Transverse colon (tissue), 4 donors: ENCODE results near the gene TMEM117. TPM values are rescaled to one million over a fixed set of nuclear protein-coding genes. Genes with fewer than 3 reads are reported as not detected.

ENCODE experiments used
- DNase-seq: peaks from one replicate; pipeline ENCODE4 v3.0.0-alpha.2; 2019
- H3K27ac ChIP-seq, 4 donors: fragments of 200-600 bp; sonication (generic); 2 replicates each; pipeline ENCODE4 v1.5.1; 2016 to 2018; ENCODE audit warnings: inconsistent platforms in 4 of 4
- H3K27me3 ChIP-seq: fragments of 200-600 bp; sonication (generic); 2 replicates; pipeline ENCODE4 v1.5.1; 2017; ENCODE audit warnings: inconsistent platforms
- H3K36me3 ChIP-seq, 4 donors: fragments of 200-600 bp; sonication (generic); 2 replicates each; pipeline ENCODE4 v1.5.1; 2017 to 2019; ENCODE audit warnings: inconsistent platforms in 4 of 4
- H3K4me1 ChIP-seq, 4 donors: fragments of 200-600 bp; sonication (generic); 2 replicates each; pipeline ENCODE4 v1.5.1; 2017 to 2020; ENCODE audit warnings: inconsistent platforms in 4 of 4
- H3K4me3 ChIP-seq, 4 donors: fragments of 200-600 bp; sonication (generic); 1 replicate in 1 of 4; 2 replicates in 3 of 4; pipeline versions ENCODE4 v1.5.1 to v1.6.1; 2017 to 2019; ENCODE audit warnings: inconsistent platforms in 4 of 4
- H3K9me3 ChIP-seq, 2 donors: fragments of 200-600 bp; sonication (generic); 2 replicates each; pipeline ENCODE4 v1.5.1; 2017 to 2019; ENCODE audit warnings: inconsistent platforms in 2 of 2
- CTCF ChIP-seq, 5 experiments: fragments of 200-600 bp in 3 of 5; fragments of 450-650 bp in 2 of 5; sonication (generic) in 3 of 5; IDR thresholded peaks; 1 replicate in 2 of 5; 2 replicates in 3 of 5; pipeline ENCODE4 v1.5.1; 2016 to 2017; ENCODE audit warnings: antibody characterized with exemption in 5 of 5, inconsistent platforms in 3 of 5, mild to moderate bottlenecking in 2 of 5, moderate library complexity in 1 of 5
- EP300 ChIP-seq: sonication (generic); formaldehyde crosslinking; IDR thresholded peaks from one replicate; pipeline ENCODE4 v1.6.1; 2017; ENCODE audit warnings: antibody characterized with exemption, low read depth
- POLR2A ChIP-seq: fragments of 450-650 bp; IDR thresholded peaks from one replicate; pipeline ENCODE4 v1.6.1; 2016; ENCODE audit warnings: antibody characterized with exemption, mild to moderate bottlenecking, moderate library complexity
- POLR2AphosphoS5 ChIP-seq, 3 donors: sonication (generic); formaldehyde crosslinking; IDR thresholded peaks; one replicate each; pipeline ENCODE4 v1.6.1; 2016; ENCODE audit warnings: antibody characterized with exemption in 3 of 3
- WGBS, 2 donors: methylation state at CpG; one replicate each; pipeline ENCODE4 v1.1.5; 2018; ENCODE audit warnings: low coverage in 1 of 2; 5-methylcytosine and 5-hydroxymethylcytosine counted together
- in situ Hi-C, 4 donors: fragments of 200-750 bp; cut with MboI; loops; one replicate each; pipeline versions ENCODE4 v1.15.0 to v1.15.1; 2017; ENCODE audit warnings: low sequenced_read_pairs in 3 of 4, low pct_ligation_motif_present in 1 of 4, low pct_unique_long_range_greater_than_20kb in 1 of 4
- intact Hi-C: fragments of 100-400 bp; cut with DNase I; formaldehyde crosslinking; loops from one replicate; pipeline ENCODE4 v1.15.1; 2023; ENCODE audit warnings: low total_unique reads
- total RNA-seq, 4 donors: library from RNA; depleted of rRNA; stranded (reverse); fragments of >200 nt; gene quantifications; one replicate each; pipeline ENCODE4 v1.1.0, GENCODE V29; 2016

TMEM117 gene
- total RNA-seq, 4 donors from 2014 or later: 0.40 to 92.8 (median 25.6) TPM

GRCh38 chr12:44405297-44405696 lies 569.4 kb downstream of the TMEM117 start:
- DNase-seq: no peak
- Histone ChIP-seq H3K36me3 (no peaks in the 10 kb centered on the region), H3K4me3 (no peak overlapping the region), H3K9me3 (no peaks in the 10 kb centered on the region), H3K27me3 (no peaks in the 10 kb centered on the region), H3K4me1 (no peaks in the 10 kb centered on the region), H3K27ac (no peak overlapping the region)
- WGBS, 2 donors: 47 to 55% methylated on average over 3 to 4 of the region's 4 CpGs
- in situ Hi-C loops: no loop called here
- TF ChIP-seq CTCF (IDR thresholded peaks at IDR 0.05) (no peak), EP300 (no peak), POLR2A (no peak), POLR2AphosphoS5 (IDR thresholded peaks at IDR 0.05) (no peak)
- intact Hi-C loops: no loop called here

- H3K9me3 ChIP-seq: no peaks in the 10 kb centered on the region
- in situ Hi-C loops (no loop called here), intact Hi-C loops (no loop called here)
- no peaks in the 10 kb centered on the region for H3K27me3 ChIP-seq
- no peak for DNase-seq
- WGBS, 2 donors: 63 to 90% methylated on average over 1 of the region's 1 CpG
- H3K4me3 ChIP-seq: no peak overlapping the region
- H3K36me3 ChIP-seq: no peaks in the 10 kb centered on the region
- H3K27ac ChIP-seq: no peak overlapping the region
- TF ChIP-seq EP300 (no peak), POLR2A (no peak), CTCF (IDR thresholded peaks at IDR 0.05) (no peak)
- no peaks in the 10 kb centered on the region for H3K4me1 ChIP-seq
Observed at GRCh38 chr12:44422559-44422958, 586.7 kb downstream of the TMEM117 start.

- TF ChIP-seq POLR2AphosphoS5 (IDR thresholded peaks at IDR 0.05): no peak
- TF ChIP-seq EP300: no peak
- TF ChIP-seq POLR2A: no peak
- no peak for TF ChIP-seq CTCF (IDR thresholded peaks at IDR 0.05)
- H3K9me3 ChIP-seq: no peaks in the 10 kb centered on the region
- no peaks in the 10 kb centered on the region for H3K4me1 ChIP-seq
- H3K36me3 ChIP-seq: no peaks in the 10 kb centered on the region
- whole genome bisulfite sequencing, 2 donors: 38 to 54% methylated on average over 2 of the region's 2 CpGs
- DNase-seq: no peak
- no peaks in the 10 kb centered on the region for H3K27me3 ChIP-seq
- no peak overlapping the region for H3K27ac ChIP-seq
- no peak overlapping the region for H3K4me3 ChIP-seq
- in situ Hi-C loops: no loop called here
- intact Hi-C loops: no loop called here
Observed at GRCh38 chr12:44428825-44429224, 592.9 kb downstream of the TMEM117 start.

GRCh38 chr12:44431647-44432343 lies 595.9 kb downstream of the TMEM117 start:
- H3K27me3 ChIP-seq: no peaks in the 10 kb centered on the region
- in situ Hi-C loops (no loop called here), intact Hi-C loops (no loop called here)
- H3K27ac ChIP-seq: no peak overlapping the region
- H3K9me3 ChIP-seq: no peaks in the 10 kb centered on the region
- no peak for TF ChIP-seq POLR2A
- no peak for TF ChIP-seq EP300
- TF ChIP-seq POLR2AphosphoS5 (IDR thresholded peaks at IDR 0.05): no peak
- no peak for TF ChIP-seq CTCF (IDR thresholded peaks at IDR 0.05)
- no peaks in the 10 kb centered on the region for H3K36me3 ChIP-seq
- DNase-seq: no peak
- H3K4me3 ChIP-seq: no peak overlapping the region
- 58 to 67% methylated on average over 9 to 10 of the region's 10 CpGs for WGBS, 2 donors
- H3K4me1 ChIP-seq: no peaks in the 10 kb centered on the region
